Natural killer cell (primary cell): ENCODE measurements around the gene MYL12A. TPM values are rescaled to one million over a fixed set of nuclear protein-coding genes. Genes with fewer than 3 reads are reported as not detected.

ENCODE experiments used
- ATAC-seq, 3 donors: fragments of 150-1000 bp in 2 of 3; fragments of 200-7000 bp in 1 of 3; cut with Tn5 transposase; 1 replicate in 1 of 3; 2 replicates in 2 of 3; pipeline ENCODE4 v1.10.0; 2021; ENCODE audit warnings: mild to moderate bottlenecking in 2 of 3, moderate library complexity in 2 of 3
- DNase-seq, 2 donors: peaks; one replicate each; pipeline versions ENCODE4 v3.0.0 to v3.0.0-alpha.2; 2013 to 2021; ENCODE audit warnings: mixed read lengths in 1 of 2
- H3K27ac ChIP-seq: one replicate; pipeline ENCODE4 v1.5.1; 2013; ENCODE audit warnings: mild to moderate bottlenecking, low read length
- H3K27me3 ChIP-seq: one replicate; pipeline ENCODE4 v1.6.1; 2013; ENCODE audit warnings: low read length; ENCODE audit not compliant: control insufficient read depth, insufficient read depth
- H3K36me3 ChIP-seq: one replicate; pipeline ENCODE4 v1.6.1; 2013; ENCODE audit warnings: low read length; ENCODE audit not compliant: control insufficient read depth, insufficient read depth
- H3K4me1 ChIP-seq: one replicate; pipeline ENCODE4 v1.6.1; 2013; ENCODE audit warnings: low read length; ENCODE audit not compliant: control insufficient read depth, insufficient read depth
- H3K4me3 ChIP-seq: one replicate; pipeline ENCODE4 v1.5.1; 2013; ENCODE audit warnings: low read length
- H3K9me3 ChIP-seq: one replicate; pipeline ENCODE4 v1.6.1; 2013; ENCODE audit warnings: low read length; ENCODE audit not compliant: control insufficient read depth, insufficient read depth
- H3K27ac Mint-ChIP-seq, 2 donors: one replicate each; pipeline ENCODE4 v1.8.0; 2022; ENCODE audit warnings: mild to moderate bottlenecking in 2 of 2, mixed read lengths in 2 of 2, moderate library complexity in 1 of 2
- H3K27me3 Mint-ChIP-seq, 2 donors: one replicate each; pipeline ENCODE4 v1.8.0; 2022; ENCODE audit warnings: low read depth in 2 of 2, mixed read lengths in 2 of 2
- H3K36me3 Mint-ChIP-seq: one replicate; pipeline ENCODE4 v1.8.0; 2022; ENCODE audit warnings: mixed read lengths
- H3K4me1 Mint-ChIP-seq, 2 donors: one replicate each; pipeline ENCODE4 v1.8.0; 2022; ENCODE audit warnings: mixed read lengths in 2 of 2
- H3K4me3 Mint-ChIP-seq: one replicate; pipeline ENCODE4 v1.8.0; 2022; ENCODE audit warnings: mild to moderate bottlenecking, moderate library complexity, mixed read lengths
- H3K9me3 Mint-ChIP-seq, 2 donors: one replicate each; pipeline ENCODE4 v1.8.0; 2022; ENCODE audit warnings: mixed read lengths in 2 of 2
- WGBS: methylation state at CpG from one replicate; pipeline ENCODE4 v1.1.7; 2013; ENCODE audit warnings: missing lambda C conversion rate; ENCODE audit not compliant: insufficient coverage; 5-methylcytosine and 5-hydroxymethylcytosine counted together
- intact Hi-C: fragments of 100-400 bp; cut with micrococcal nuclease; formaldehyde crosslinking; loops from one replicate; pipeline ENCODE4 v1.14.2; 2022
- total RNA-seq, 4 donors: library from RNA; stranded (reverse); fragments of 120-200 nt in 1 of 4; gene quantifications; one replicate each; pipeline versions ENCODE4 v1.2.3 to v1.2.4, GENCODE V29; 2013 to 2022
- TF ChIP-seq, protein P1 (sequence below): fragments of 200-600 bp; IDR thresholded peaks from one replicate; pipeline ENCODE4 v1.8.0; 2022; ENCODE audit warnings: antibody characterized with exemption

MYL12A gene
- total RNA-seq, 3 donors from 2014 or later (not counting 1 experiment from before 2014, with no cell fraction given): 532 to 652 (median 572) TPM

DNA sequence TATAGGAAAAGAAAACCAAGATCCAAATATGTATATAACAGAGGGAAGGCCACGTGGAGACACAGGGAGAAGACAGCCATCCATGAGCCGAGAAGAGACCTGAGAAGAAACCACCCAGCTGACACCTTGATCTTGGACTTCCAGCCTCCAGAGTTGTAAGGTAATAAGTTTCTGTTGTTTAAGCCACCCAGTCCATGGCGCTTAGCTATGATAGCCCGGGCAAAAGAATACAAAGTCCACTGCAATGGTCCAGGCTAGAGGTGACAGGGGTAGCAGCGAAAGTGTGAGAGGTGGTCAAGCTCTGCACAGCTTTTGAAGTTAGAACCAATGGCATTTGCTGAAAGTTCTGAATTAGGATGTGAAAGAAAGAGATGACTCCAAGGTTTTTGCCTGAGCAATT is 30.6 kb upstream of the MYL12A start:
- ATAC-seq (no peak), DNase-seq (no peak)
- Histone ChIP-seq H3K4me1 (no peaks in the 10 kb centered on the region), H3K4me3 (no peak overlapping the region), H3K27ac (no peak overlapping the region), H3K36me3 (no peaks in the 10 kb centered on the region), H3K9me3 (no peaks in the 10 kb centered on the region), H3K27me3 (no peaks in the 10 kb centered on the region)
- TF ChIP-seq, protein P1, sequence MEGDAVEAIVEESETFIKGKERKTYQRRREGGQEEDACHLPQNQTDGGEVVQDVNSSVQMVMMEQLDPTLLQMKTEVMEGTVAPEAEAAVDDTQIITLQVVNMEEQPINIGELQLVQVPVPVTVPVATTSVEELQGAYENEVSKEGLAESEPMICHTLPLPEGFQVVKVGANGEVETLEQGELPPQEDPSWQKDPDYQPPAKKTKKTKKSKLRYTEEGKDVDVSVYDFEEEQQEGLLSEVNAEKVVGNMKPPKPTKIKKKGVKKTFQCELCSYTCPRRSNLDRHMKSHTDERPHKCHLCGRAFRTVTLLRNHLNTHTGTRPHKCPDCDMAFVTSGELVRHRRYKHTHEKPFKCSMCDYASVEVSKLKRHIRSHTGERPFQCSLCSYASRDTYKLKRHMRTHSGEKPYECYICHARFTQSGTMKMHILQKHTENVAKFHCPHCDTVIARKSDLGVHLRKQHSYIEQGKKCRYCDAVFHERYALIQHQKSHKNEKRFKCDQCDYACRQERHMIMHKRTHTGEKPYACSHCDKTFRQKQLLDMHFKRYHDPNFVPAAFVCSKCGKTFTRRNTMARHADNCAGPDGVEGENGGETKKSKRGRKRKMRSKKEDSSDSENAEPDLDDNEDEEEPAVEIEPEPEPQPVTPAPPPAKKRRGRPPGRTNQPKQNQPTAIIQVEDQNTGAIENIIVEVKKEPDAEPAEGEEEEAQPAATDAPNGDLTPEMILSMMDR: no peak
- 89% methylated on average over 5 of the region's 5 CpGs for WGBS
- Mint-ChIP-seq H3K27ac (peak overlapping the region in 1 of 2 donors; percentile 9), H3K27me3 (no peaks in the 10 kb centered on the region), H3K9me3 (no peaks in the 10 kb centered on the region), H3K4me3 (no peak overlapping the region), H3K36me3 (no peaks in the 10 kb centered on the region), H3K4me1 (peaks cover 6 to 14% of the 10 kb centered on the region in 2 donors)
- intact Hi-C loops: no loop called here

DNA sequence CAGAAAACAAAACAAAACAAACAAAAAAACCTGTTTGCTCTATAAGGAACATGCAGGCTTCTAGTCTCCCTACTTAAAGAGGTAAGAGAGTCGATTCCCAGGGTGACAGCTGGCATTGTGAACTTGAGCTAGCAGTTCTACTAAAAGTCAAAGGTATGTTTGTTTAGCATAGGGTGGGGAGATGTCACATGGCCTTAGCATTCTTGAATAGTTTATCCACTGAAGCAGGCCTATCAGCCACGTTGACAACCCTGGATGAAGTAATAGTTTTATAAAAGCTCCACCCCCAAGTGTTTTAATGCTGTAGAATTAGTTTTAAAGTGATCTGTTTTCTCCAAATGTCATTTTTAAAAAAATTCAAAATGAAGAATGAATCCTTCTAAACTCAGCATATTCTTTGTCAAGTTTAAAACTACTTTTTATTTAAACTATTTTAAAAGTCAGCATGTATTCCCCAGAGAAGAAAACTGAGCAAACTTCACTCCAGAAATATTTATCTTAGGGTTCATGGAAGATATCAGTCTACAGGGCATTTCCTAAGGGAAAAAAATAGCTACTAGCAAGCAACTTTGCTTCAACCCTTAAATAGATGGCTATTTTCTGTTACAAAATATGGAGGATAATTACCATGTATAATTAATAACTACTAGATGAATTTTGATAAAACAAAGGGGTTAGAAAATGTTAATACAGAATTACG is 29.5 kb upstream of the MYL12A start:
- Histone ChIP-seq H3K4me1 (no peaks in the 10 kb centered on the region), H3K4me3 (no peak overlapping the region), H3K9me3 (no peaks in the 10 kb centered on the region), H3K27ac (no peak overlapping the region), H3K36me3 (no peaks in the 10 kb centered on the region), H3K27me3 (no peaks in the 10 kb centered on the region)
- H3K27me3 Mint-ChIP-seq: no peaks in the 10 kb centered on the region
- ATAC-seq (no peak), DNase-seq (no peak)
- intact Hi-C loops: no loop called here
- no peaks in the 10 kb centered on the region for H3K36me3 Mint-ChIP-seq
- peaks cover 4 to 11% of the 10 kb centered on the region in 2 donors for H3K4me1 Mint-ChIP-seq
- no peak overlapping the region for H3K27ac Mint-ChIP-seq
- no peaks in the 10 kb centered on the region for H3K9me3 Mint-ChIP-seq
- no peak overlapping the region for H3K4me3 Mint-ChIP-seq
- 95% methylated on average over 2 of the region's 3 CpGs for WGBS
- TF ChIP-seq, protein P1: no peak

DNA sequence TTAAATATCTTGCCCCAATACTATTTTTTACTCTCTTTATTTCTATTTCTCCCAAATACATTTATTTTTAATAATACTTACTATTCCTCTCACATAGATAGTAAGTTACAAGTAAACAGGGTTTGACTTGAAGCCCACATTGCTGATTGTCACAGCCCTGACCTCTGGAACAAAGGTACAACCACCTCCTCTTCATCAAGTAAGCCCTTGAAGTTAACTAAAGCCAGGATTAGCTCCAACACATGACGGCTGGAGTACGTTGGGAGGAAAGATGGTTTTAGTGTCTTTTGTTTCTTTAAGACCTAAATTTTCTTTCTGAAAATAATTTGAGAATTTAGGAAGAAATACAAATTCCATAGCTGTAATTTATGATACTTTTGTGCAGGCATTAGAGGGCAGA is 28.8 kb upstream of the MYL12A start:
- peaks cover 0 to 4% of the 10 kb centered on the region in 2 donors for H3K4me1 Mint-ChIP-seq

More for the DNA sequence above, 28.8 kb upstream of the MYL12A start:
- intact Hi-C loops: no loop called here
- H3K27ac ChIP-seq: no peak overlapping the region
- no peaks in the 10 kb centered on the region for H3K9me3 ChIP-seq
- H3K4me3 ChIP-seq: no peak overlapping the region
- Mint-ChIP-seq H3K36me3 (no peaks in the 10 kb centered on the region), H3K9me3 (no peaks in the 10 kb centered on the region), H3K4me3 (no peak overlapping the region), H3K27ac (no peak overlapping the region), H3K27me3 (no peaks in the 10 kb centered on the region)
- TF ChIP-seq, protein P1: no peak
- H3K27me3 ChIP-seq: no peaks in the 10 kb centered on the region
- DNase-seq: no peak
- no peak for ATAC-seq
- H3K4me1 ChIP-seq: no peaks in the 10 kb centered on the region
- no peaks in the 10 kb centered on the region for H3K36me3 ChIP-seq
- WGBS: 79% methylated on average over 2 of the region's 2 CpGs
